ENCODE measurements around the gene CARD14. TPM values are rescaled to one million over a fixed set of nuclear protein-coding genes. Genes with fewer than 3 reads are reported as not detected.

Gene CARD14
- total RNA-seq, 1 donor from 2014 or later = 0.60 TPM

- H3K36me3 ChIP-seq = no peaks in the 10 kb centered on the region
- no peaks in the 10 kb centered on the region for H3K9me3 ChIP-seq (ENCODE audit: low read depth)
- peaks cover 5% of the 10 kb centered on the region for H3K36me3 Mint-ChIP-seq
- H3K4me3 ChIP-seq = no peak overlapping the region
- no peaks in the 10 kb centered on the region for H3K4me1 ChIP-seq
- no peaks in the 10 kb centered on the region for H3K9me3 Mint-ChIP-seq
- no peaks in the 10 kb centered on the region for H3F3A ChIP-seq (ENCODE audit: low read depth)
- DNase-seq (ENCODE audit: low spot score) = no peak
- H3K27ac Mint-ChIP-seq = no peak overlapping the region
- no peaks in the 10 kb centered on the region for H3K4me1 Mint-ChIP-seq
- no peaks in the 10 kb centered on the region for H3K79me2 ChIP-seq (ENCODE audit: low read depth)
- no peaks in the 10 kb centered on the region for H3K27me3 ChIP-seq
- no peak overlapping the region for H3K9ac ChIP-seq
- H3K4me3 Mint-ChIP-seq = no peak overlapping the region
- TF ChIP-seq EZH2phosphoT487 (IDR thresholded peaks at IDR 0.05) (no peak), EZH2 (IDR thresholded peaks at IDR 0.05) (no peak), CTCF (IDR thresholded peaks at IDR 0.05) (no peak)
- H2AFZ ChIP-seq (replicated peaks) = no peak overlapping the region
- H3K4me2 ChIP-seq = no peak overlapping the region
- H4K20me1 ChIP-seq (ENCODE audit: low read depth) = no peaks in the 10 kb centered on the region
- H3K27me3 Mint-ChIP-seq (ENCODE audit: insufficient read depth, low read depth) = peaks cover 6% of the 10 kb centered on the region
- H3K27ac ChIP-seq = no peak overlapping the region
Measured at GRCh38 chr17:80209765-80210164, 39.9 kb downstream of the CARD14 start.

GRCh38 chr17:80210348-80211108 lies 40.7 kb downstream of the CARD14 start:
- Mint-ChIP-seq H3K27ac (no peak overlapping the region), H3K4me1 (no peaks in the 10 kb centered on the region), H3K9me3 (no peaks in the 10 kb centered on the region), H3K27me3 (ENCODE audit: insufficient read depth, low read depth) (peaks cover 6% of the 10 kb centered on the region), H3K4me3 (no peak overlapping the region), H3K36me3 (peaks cover 5% of the 10 kb centered on the region)
- Histone ChIP-seq H4K20me1 (ENCODE audit: low read depth) (no peaks in the 10 kb centered on the region), H3K9me3 (ENCODE audit: low read depth) (no peaks in the 10 kb centered on the region), H3K79me2 (ENCODE audit: low read depth) (no peaks in the 10 kb centered on the region), H3K4me3 (no peak overlapping the region), H3F3A (ENCODE audit: low read depth) (no peaks in the 10 kb centered on the region), H3K4me1 (no peaks in the 10 kb centered on the region), H3K9ac (no peak overlapping the region), H3K27ac (no peak overlapping the region), H2AFZ (replicated peaks) (no peak overlapping the region), H3K36me3 (no peaks in the 10 kb centered on the region), H3K4me2 (no peak overlapping the region), H3K27me3 (no peaks in the 10 kb centered on the region)
- TF ChIP-seq EZH2phosphoT487 (IDR thresholded peaks at IDR 0.05) = no peak
- no peak for TF ChIP-seq CTCF (IDR thresholded peaks at IDR 0.05)
- no peak for TF ChIP-seq EZH2 (IDR thresholded peaks at IDR 0.05)
- no peak for DNase-seq (ENCODE audit: low spot score)

GRCh38 chr17:80212109-80212508 lies 42.3 kb downstream of the CARD14 start:
- no peaks in the 10 kb centered on the region for H3K36me3 ChIP-seq

More at GRCh38 chr17:80212109-80212508, 42.3 kb downstream of the CARD14 start:
- Histone ChIP-seq H3F3A (ENCODE audit: low read depth) (no peaks in the 10 kb centered on the region), H3K27ac (no peak overlapping the region), H3K4me1 (no peaks in the 10 kb centered on the region), H3K4me3 (no peak overlapping the region), H3K9me3 (ENCODE audit: low read depth) (no peaks in the 10 kb centered on the region), H3K4me2 (no peak overlapping the region), H3K79me2 (ENCODE audit: low read depth) (no peaks in the 10 kb centered on the region), H3K9ac (no peak overlapping the region), H3K27me3 (no peaks in the 10 kb centered on the region), H4K20me1 (ENCODE audit: low read depth) (no peaks in the 10 kb centered on the region), H2AFZ (replicated peaks) (no peak overlapping the region)
- no peak for DNase-seq (ENCODE audit: low spot score)
- H3K4me3 Mint-ChIP-seq = no peak overlapping the region
- H3K27me3 Mint-ChIP-seq (ENCODE audit: insufficient read depth, low read depth) = peaks cover 12% of the 10 kb centered on the region
- H3K9me3 Mint-ChIP-seq = no peaks in the 10 kb centered on the region
- H3K4me1 Mint-ChIP-seq = peaks cover 2% of the 10 kb centered on the region
- no peak for TF ChIP-seq EZH2phosphoT487 (IDR thresholded peaks at IDR 0.05)
- no peak for TF ChIP-seq CTCF (IDR thresholded peaks at IDR 0.05)
- no peak for TF ChIP-seq EZH2 (IDR thresholded peaks at IDR 0.05)
- H3K27ac Mint-ChIP-seq = no peak overlapping the region
- H3K36me3 Mint-ChIP-seq = peaks cover 10% of the 10 kb centered on the region
